H1 (cell line): ENCODE data around the gene HEBP2. TPM values are rescaled to one million over a fixed set of nuclear protein-coding genes. Genes with fewer than 3 reads are reported as not detected.

ENCODE experiments used
- CTCF ChIA-PET: fragments of 300-600 bp; sonication (Branson Sonifier 250); formaldehyde crosslinking; loops from one replicate; lab custom pipeline; 2021; ENCODE audit not compliant: partially characterized antibody; lab: Charles Lee
- POLR2A ChIA-PET: fragments of 300-600 bp; sonication (Branson Sonifier 250); formaldehyde crosslinking; loops from one replicate; lab custom pipeline; 2021; ENCODE audit warnings: inconsistent platforms; ENCODE audit not compliant: partially characterized antibody; lab: Charles Lee
- DNase-seq, 2 experiments: peaks; one replicate each; pipeline versions ENCODE4 v3.0.0 to v3.0.0-alpha.2; 2010 to 2022; ENCODE audit warnings: low spot score in 2 of 2, low read depth in 1 of 2, mixed read lengths in 1 of 2
- FAIRE-seq: peaks from 2 replicates; lab custom pipeline; 2011; peaks lifted over from hg19 to GRCh38; lab: Jason Lieb, UNC
- H2AFZ ChIP-seq: 2 replicates; pipeline ENCODE4 v1.8.1; 2012; ENCODE audit warnings: low read length, inconsistent platforms
- H2AK5ac ChIP-seq: 2 replicates; pipeline ENCODE4 v1.6.1; 2013; ENCODE audit warnings: low read depth, low read length
- H2BK120ac ChIP-seq: replicated peaks from 2 replicates; pipeline ENCODE3; 2013; ENCODE audit warnings: low read depth, low read length, inconsistent platforms
- H2BK12ac ChIP-seq: 2 replicates; pipeline ENCODE4 v1.6.1; 2013; ENCODE audit warnings: low read depth, low read length
- H2BK15ac ChIP-seq: 2 replicates; pipeline ENCODE4 v1.6.1; 2013; ENCODE audit warnings: low read length
- H2BK20ac ChIP-seq: 2 replicates; pipeline ENCODE4 v1.6.1; 2013; ENCODE audit warnings: low read length
- H2BK5ac ChIP-seq: 2 replicates; pipeline ENCODE4 v1.6.1; 2013; ENCODE audit warnings: low read depth, low read length
- H3K14ac ChIP-seq: 2 replicates; pipeline ENCODE4 v1.6.1; 2013; ENCODE audit warnings: inconsistent platforms; ENCODE audit not compliant: insufficient read length
- H3K18ac ChIP-seq: 2 replicates; pipeline ENCODE4 v1.6.1; 2013; ENCODE audit warnings: low read length; ENCODE audit errors: extremely low read depth
- H3K23ac ChIP-seq: 2 replicates; pipeline ENCODE4 v1.6.1; 2013; ENCODE audit warnings: inconsistent platforms; ENCODE audit not compliant: insufficient read length
- H3K23me2 ChIP-seq: 2 replicates; pipeline ENCODE4 v1.6.1; 2013; ENCODE audit warnings: low read depth, low read length
- H3K27ac ChIP-seq: 2 replicates; pipeline ENCODE4 v1.6.1; 2011; ENCODE audit warnings: low read depth, low read length, inconsistent platforms
- H3K27me3 ChIP-seq, 4 experiments: replicated peaks in 1 of 4; 1 replicate in 1 of 4; 2 replicates in 3 of 4; pipeline versions ENCODE4 v1.6.1 to v1.8.1; 2011 to 2013; ENCODE audit warnings: low read length in 3 of 4, mild to moderate bottlenecking in 3 of 4, inconsistent platforms in 2 of 4, mixed read lengths in 2 of 4, moderate library complexity in 1 of 4; ENCODE audit not compliant: control insufficient read depth in 3 of 4, insufficient read depth in 3 of 4; ENCODE audit errors: extremely low read depth in 1 of 4
- H3K36me3 ChIP-seq, 4 experiments: 2 replicates each; pipeline versions ENCODE4 v1.6.1 to v1.8.1; 2011 to 2013; ENCODE audit warnings: mild to moderate bottlenecking in 4 of 4, low read length in 3 of 4, moderate library complexity in 2 of 4, control low read depth in 1 of 4, inconsistent platforms in 1 of 4; ENCODE audit not compliant: insufficient read depth in 4 of 4, control insufficient read depth in 2 of 4
- H3K4ac ChIP-seq: replicated peaks from 2 replicates; pipeline ENCODE3; 2013; ENCODE audit warnings: low read length, low read depth, mixed read lengths, inconsistent platforms; ENCODE audit not compliant: insufficient read length
- H3K4me1 ChIP-seq, 4 experiments: replicated peaks in 1 of 4; 1 replicate in 1 of 4; 2 replicates in 3 of 4; pipeline versions ENCODE4 v1.6.1 to v1.8.1; 2011 to 2013; ENCODE audit warnings: low read length in 3 of 4, inconsistent platforms in 2 of 4, mixed read lengths in 1 of 4; ENCODE audit not compliant: insufficient read depth in 4 of 4, control insufficient read depth in 3 of 4
- H3K4me2 ChIP-seq, 2 experiments: 2 replicates each; pipeline versions ENCODE4 v1.6.1 to v1.8.1; 2011 to 2013; ENCODE audit warnings: low read depth in 2 of 2, low read length in 2 of 2, control low read depth in 1 of 2, inconsistent platforms in 1 of 2, mild to moderate bottlenecking in 1 of 2; ENCODE audit not compliant: insufficient read depth in 1 of 2
- H3K4me3 ChIP-seq, 4 experiments: fragments of 200-600, 300-600 bp in 1 of 4; sonication (generic), shearing (Covaris generic), sonication (Bioruptor Twin) in 1 of 4; 2 replicates each; pipeline versions ENCODE4 v1.5.1 to v1.8.1; 2011 to 2016; ENCODE audit warnings: low read length in 4 of 4, low read depth in 3 of 4, control low read depth in 2 of 4, inconsistent platforms in 2 of 4, mild to moderate bottlenecking in 2 of 4, mixed read lengths in 1 of 4, moderate library complexity in 1 of 4; ENCODE audit not compliant: insufficient read depth in 2 of 4; ENCODE audit errors: extremely low read depth in 1 of 4
- H3K56ac ChIP-seq: replicated peaks from 2 replicates; pipeline ENCODE3; 2013; ENCODE audit warnings: low read depth, mild to moderate bottlenecking, mixed read lengths, low read length, inconsistent platforms; ENCODE audit not compliant: insufficient read length
- H3K79me1 ChIP-seq: 2 replicates; pipeline ENCODE4 v1.6.1; 2013; ENCODE audit warnings: low read depth, low read length, control low read depth
- H3K79me2 ChIP-seq, 2 experiments: 2 replicates each; pipeline versions ENCODE4 v1.6.1 to v1.8.1; 2012 to 2013; ENCODE audit warnings: low read length in 2 of 2, mild to moderate bottlenecking in 2 of 2, inconsistent platforms in 1 of 2; ENCODE audit not compliant: insufficient read depth in 2 of 2, control insufficient read depth in 1 of 2
- H3K9ac ChIP-seq, 4 experiments: replicated peaks in 1 of 4; 1 replicate in 1 of 4; 2 replicates in 3 of 4; pipeline versions ENCODE4 v1.6.1 to v1.8.1; 2011 to 2013; ENCODE audit warnings: low read depth in 3 of 4, low read length in 3 of 4, control low read depth in 2 of 4, mild to moderate bottlenecking in 2 of 4, moderate library complexity in 2 of 4, inconsistent platforms in 1 of 4; ENCODE audit errors: extremely low read depth in 1 of 4
- H3K9me3 ChIP-seq, 2 experiments: 2 replicates each; pipeline versions ENCODE4 v1.6.1 to v1.8.1; 2012 to 2013; ENCODE audit warnings: mild to moderate bottlenecking in 2 of 2, moderate library complexity in 2 of 2, control low read depth in 1 of 2, inconsistent platforms in 1 of 2, low read depth in 1 of 2, low read length in 1 of 2, mixed read lengths in 1 of 2; ENCODE audit not compliant: insufficient read depth in 2 of 2
- H4K20me1 ChIP-seq, 2 experiments: replicated peaks in 1 of 2; 2 replicates each; pipeline versions ENCODE3 to v1.8.1; 2011 to 2013; ENCODE audit warnings: inconsistent platforms in 2 of 2, low read length in 2 of 2, mild to moderate bottlenecking in 1 of 2; ENCODE audit not compliant: insufficient read depth in 2 of 2, control insufficient read depth in 1 of 2
- H4K5ac ChIP-seq: 2 replicates; pipeline ENCODE4 v1.6.1; 2013; ENCODE audit warnings: low read length, low read depth, mixed read lengths, inconsistent platforms; ENCODE audit not compliant: insufficient read length
- H4K8ac ChIP-seq: 2 replicates; pipeline ENCODE4 v1.8.0; 2013; ENCODE audit warnings: mild to moderate bottlenecking, moderate library complexity, low read length, inconsistent platforms; ENCODE audit not compliant: insufficient read depth; ENCODE audit errors: extremely low read depth
- H4K91ac ChIP-seq: replicated peaks from 2 replicates; pipeline ENCODE3; 2013; ENCODE audit warnings: low read length, mixed read lengths, inconsistent platforms; ENCODE audit not compliant: insufficient read length
- POU5F1 ChIP-seq: IDR thresholded peaks from 2 replicates; pipeline ENCODE4 v1.6.1; 2011; ENCODE audit warnings: low read depth, mild to moderate bottlenecking, low read length, moderate library complexity
- TCF12 ChIP-seq: IDR thresholded peaks from 2 replicates; pipeline ENCODE4 v1.6.1; 2011; ENCODE audit warnings: low read depth, mild to moderate bottlenecking, low read length
- WGBS, 2 experiments: shearing (Covaris generic) in 1 of 2; methylation state at CpG; one replicate each; pipeline versions ENCODE4 v1.1.6 to v1.1.7; 2013 to 2015; ENCODE audit warnings: low lambda C conversion rate in 2 of 2, mixed read lengths in 2 of 2, inconsistent platforms in 1 of 2, low coverage in 1 of 2, missing lambda C conversion rate in 1 of 2; ENCODE audit not compliant: insufficient replicate concordance in 2 of 2, insufficient coverage in 1 of 2, insufficient read length in 1 of 2; ENCODE audit errors: extremely low coverage in 1 of 2, missing lambda C conversion rate in 1 of 2; 5-methylcytosine and 5-hydroxymethylcytosine counted together
- polyA plus RNA-seq, 7 experiments: library from polyadenylated mRNA; depleted of rRNA in 3 of 7; stranded (reverse) in 5 of 7; unstranded in 2 of 7; fragments of >200 nt in 5 of 7; fragments of 200-250 nt in 2 of 7; gene quantifications; 1 replicate in 5 of 7; 2 replicates in 1 of 7; 4 replicates in 1 of 7; pipeline versions ENCODE4 v1.2.1 to v1.2.3, GENCODE V29; 2011 to 2013; ENCODE audit warnings: missing spikeins in 2 of 7, mixed read lengths in 2 of 7
- total RNA-seq: library from RNA; stranded (reverse); fragmentation: NEBNext Ultra II Directional; extraction: Animal tissue kit (Norgen Biotek cat#: 25700); gene quantifications from 2 replicates; pipeline ENCODE4 v1.2.1, GENCODE V29; 2021

Gene HEBP2
- total and polyA plus RNA-seq, 2 of the 8 experiments (the other 6 are each of a cell fraction or from before 2014, with no cell fraction given): 6.5 to 37.9 TPM

DNA sequence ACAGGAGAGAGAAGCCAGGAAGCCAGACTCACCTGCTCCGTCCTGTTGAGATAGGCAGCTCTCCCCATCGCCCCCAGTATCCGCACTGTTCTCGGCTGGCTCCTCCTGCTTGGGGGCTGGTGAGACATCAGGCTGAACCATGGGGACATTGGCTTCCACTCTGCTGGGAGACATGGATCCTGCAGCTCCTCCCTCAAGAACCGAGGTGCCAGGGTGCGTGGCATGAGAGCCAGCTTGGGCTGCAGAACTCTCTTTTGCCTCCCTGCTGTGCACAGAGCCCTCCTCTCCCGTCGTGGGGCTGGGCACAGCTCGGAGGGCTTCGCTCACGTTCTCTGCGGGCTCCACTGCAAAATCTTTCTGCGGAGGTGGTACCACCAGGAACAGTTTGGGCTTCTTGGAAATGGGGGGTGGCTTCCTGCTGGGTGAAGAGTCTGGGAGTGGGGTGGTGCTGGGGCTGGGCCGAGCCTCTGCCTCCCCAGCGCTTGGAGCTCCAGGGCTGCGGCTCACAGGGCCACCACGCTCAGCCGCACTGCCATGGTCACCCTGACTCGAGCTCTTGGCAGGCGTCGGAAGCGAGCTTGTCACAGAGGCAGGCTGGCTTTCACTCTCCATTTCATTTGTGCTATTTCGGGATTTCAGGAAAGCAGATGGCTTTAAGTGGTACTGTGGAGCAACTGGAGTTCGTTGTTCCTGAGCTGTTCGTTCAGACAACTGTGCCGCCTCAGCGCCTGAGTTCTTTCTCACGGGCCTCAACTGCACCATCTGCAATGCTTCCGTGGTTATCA lies 26.5 kb downstream of the HEBP2 start:
- DNase-seq (no peak), FAIRE-seq (no peak)
- no peaks in the 10 kb centered on the region for H3K27me3 ChIP-seq
- peaks cover 2 to 3% of the 10 kb centered on the region in 2 experiments for H4K20me1 ChIP-seq
- WGBS, 2 experiments: 90% methylated on average over 25 of the region's 29 CpGs; no CpG with 5 or more reads in 1 of the 2 experiments
- H3K4me2 ChIP-seq: no peak overlapping the region
- H3K79me1 ChIP-seq: no peaks in the 10 kb centered on the region; the same call in 1 of the 2 replicates
- no peak overlapping the region for H3K4ac ChIP-seq
- H3K18ac ChIP-seq: no peak overlapping the region
- H3K79me2 ChIP-seq: no peaks in the 10 kb centered on the region
- H2BK120ac ChIP-seq: no peak overlapping the region
- H3K56ac ChIP-seq: no peak overlapping the region
- H3K9me3 ChIP-seq: no peaks in the 10 kb centered on the region
- ChIA-PET CTCF (interaction anchor here (0.6 to 11.4 kb wide), 24 partner anchors 10 to 341 kb away, joined by 3 to 192 read pairs (median 5); no protein-coding TSS in a partner anchor), POLR2A (interaction anchor here (0.6 to 0.9 kb wide), 2 partner anchors 163 to 1046 kb away, joined by 3 to 4 read pairs; no protein-coding TSS in a partner anchor)
- peak overlapping the region; percentile 15 for H2BK5ac ChIP-seq
- H2AK5ac ChIP-seq: no peak overlapping the region
- H3K23ac ChIP-seq: no peak overlapping the region
- no peak overlapping the region for H3K4me3 ChIP-seq
- no peak overlapping the region for H2BK12ac ChIP-seq
- peak overlapping the region; percentile 48; the same call in 1 of the 2 replicates for H2BK15ac ChIP-seq
- no peak overlapping the region for H2BK20ac ChIP-seq
- no peak overlapping the region for H2AFZ ChIP-seq
- peaks cover 0 to 16% (median 1%) of the 10 kb centered on the region in 4 experiments; a peak in 4 of 8 replicates for H3K36me3 ChIP-seq
- no peak overlapping the region for H3K14ac ChIP-seq
- H3K4me1 ChIP-seq: no peaks in the 10 kb centered on the region; a peak in 2 of 7 replicates
- H3K27ac ChIP-seq: no peak overlapping the region
- no peak overlapping the region for H3K9ac ChIP-seq
- 0 out of 2 replicates have a peak overlapping the region, but pooled peaks have one; percentile 31 for H4K8ac ChIP-seq
- TF ChIP-seq TCF12 (no peak), POU5F1 (no peak)
- no peak overlapping the region for H4K5ac ChIP-seq
- H3K23me2 ChIP-seq: no peaks in the 10 kb centered on the region
- peak overlapping the region; percentile 35 for H4K91ac ChIP-seq
